Transverse colon (tissue), 4 donors: ENCODE results near the gene ZDHHC9. TPM values are rescaled to one million over a fixed set of nuclear protein-coding genes. Genes with fewer than 3 reads are reported as not detected.

Experiments used
- DNase-seq: peaks from one replicate; pipeline ENCODE4 v3.0.0-alpha.2; 2019
- H3K27ac ChIP-seq, 4 donors: fragments of 200-600 bp; sonication (generic); 2 replicates each; pipeline ENCODE4 v1.5.1; 2016 to 2018; ENCODE audit warnings: inconsistent platforms in 4 of 4
- H3K27me3 ChIP-seq: fragments of 200-600 bp; sonication (generic); 2 replicates; pipeline ENCODE4 v1.5.1; 2017; ENCODE audit warnings: inconsistent platforms
- H3K36me3 ChIP-seq, 4 donors: fragments of 200-600 bp; sonication (generic); 2 replicates each; pipeline ENCODE4 v1.5.1; 2017 to 2019; ENCODE audit warnings: inconsistent platforms in 4 of 4
- H3K4me1 ChIP-seq, 4 donors: fragments of 200-600 bp; sonication (generic); 2 replicates each; pipeline ENCODE4 v1.5.1; 2017 to 2020; ENCODE audit warnings: inconsistent platforms in 4 of 4
- H3K4me3 ChIP-seq, 4 donors: fragments of 200-600 bp; sonication (generic); 1 replicate in 1 of 4; 2 replicates in 3 of 4; pipeline versions ENCODE4 v1.5.1 to v1.6.1; 2017 to 2019; ENCODE audit warnings: inconsistent platforms in 4 of 4
- H3K9me3 ChIP-seq, 2 donors: fragments of 200-600 bp; sonication (generic); 2 replicates each; pipeline ENCODE4 v1.5.1; 2017 to 2019; ENCODE audit warnings: inconsistent platforms in 2 of 2
- CTCF ChIP-seq, 5 experiments: fragments of 200-600 bp in 3 of 5; fragments of 450-650 bp in 2 of 5; sonication (generic) in 3 of 5; IDR thresholded peaks; 1 replicate in 2 of 5; 2 replicates in 3 of 5; pipeline ENCODE4 v1.5.1; 2016 to 2017; ENCODE audit warnings: antibody characterized with exemption in 5 of 5, inconsistent platforms in 3 of 5, mild to moderate bottlenecking in 2 of 5, moderate library complexity in 1 of 5
- EP300 ChIP-seq: sonication (generic); formaldehyde crosslinking; IDR thresholded peaks from one replicate; pipeline ENCODE4 v1.6.1; 2017; ENCODE audit warnings: antibody characterized with exemption, low read depth
- POLR2A ChIP-seq: fragments of 450-650 bp; IDR thresholded peaks from one replicate; pipeline ENCODE4 v1.6.1; 2016; ENCODE audit warnings: antibody characterized with exemption, mild to moderate bottlenecking, moderate library complexity
- POLR2AphosphoS5 ChIP-seq, 3 donors: sonication (generic); formaldehyde crosslinking; IDR thresholded peaks; one replicate each; pipeline ENCODE4 v1.6.1; 2016; ENCODE audit warnings: antibody characterized with exemption in 3 of 3
- WGBS, 2 donors: methylation state at CpG; one replicate each; pipeline ENCODE4 v1.1.5; 2018; ENCODE audit warnings: low coverage in 1 of 2; 5-methylcytosine and 5-hydroxymethylcytosine counted together
- in situ Hi-C, 4 donors: fragments of 200-750 bp; cut with MboI; loops; one replicate each; pipeline versions ENCODE4 v1.15.0 to v1.15.1; 2017; ENCODE audit warnings: low sequenced_read_pairs in 3 of 4, low pct_ligation_motif_present in 1 of 4, low pct_unique_long_range_greater_than_20kb in 1 of 4
- intact Hi-C: fragments of 100-400 bp; cut with DNase I; formaldehyde crosslinking; loops from one replicate; pipeline ENCODE4 v1.15.1; 2023; ENCODE audit warnings: low total_unique reads
- total RNA-seq, 4 donors: library from RNA; depleted of rRNA; stranded (reverse); fragments of >200 nt; gene quantifications; one replicate each; pipeline ENCODE4 v1.1.0, GENCODE V29; 2016

Gene ZDHHC9
- total RNA-seq, 4 donors from 2014 or later = 9.2 to 60.2 (median 30.7) TPM

GRCh38 chrX:129791961-129792570 is 51.6 kb downstream of the ZDHHC9 start:
- DNase-seq = no peak
- intact Hi-C loops (no loop called here), in situ Hi-C loops (no loop called here)
- no peak for TF ChIP-seq POLR2AphosphoS5 (IDR thresholded peaks at IDR 0.05)
- no peak for TF ChIP-seq POLR2A
- no peak for TF ChIP-seq EP300
- no peak for TF ChIP-seq CTCF (IDR thresholded peaks at IDR 0.05)
- 75% methylated on average over 11 of the region's 11 CpGs; no CpG with 5 or more reads in 1 of the 2 donors for WGBS, 2 donors
- Histone ChIP-seq H3K27me3 (no peaks in the 10 kb centered on the region), H3K4me3 (no peak overlapping the region), H3K27ac (no peak overlapping the region), H3K36me3 (no peaks in the 10 kb centered on the region), H3K9me3 (no peaks in the 10 kb centered on the region), H3K4me1 (no peaks in the 10 kb centered on the region)

GRCh38 chrX:129791336-129791735 is 52.4 kb downstream of the ZDHHC9 start:
- WGBS, 2 donors = 77% methylated on average over 6 of the region's 8 CpGs; no CpG with 5 or more reads in 1 of the 2 donors
- in situ Hi-C loops = no loop called here
- no peak for DNase-seq
- Histone ChIP-seq H3K4me1 (no peaks in the 10 kb centered on the region), H3K36me3 (no peaks in the 10 kb centered on the region), H3K27me3 (no peaks in the 10 kb centered on the region), H3K27ac (no peak overlapping the region), H3K4me3 (no peak overlapping the region), H3K9me3 (no peaks in the 10 kb centered on the region)
- intact Hi-C loops = no loop called here
- TF ChIP-seq EP300 (no peak), CTCF (IDR thresholded peaks at IDR 0.05) (no peak), POLR2A (no peak), POLR2AphosphoS5 (IDR thresholded peaks at IDR 0.05) (no peak)

- Histone ChIP-seq H3K4me3 (no peak overlapping the region), H3K27ac (no peak overlapping the region), H3K9me3 (no peaks in the 10 kb centered on the region), H3K36me3 (no peaks in the 10 kb centered on the region), H3K27me3 (no peaks in the 10 kb centered on the region), H3K4me1 (no peaks in the 10 kb centered on the region)
- TF ChIP-seq EP300 (no peak), POLR2AphosphoS5 (IDR thresholded peaks at IDR 0.05) (no peak), CTCF (IDR thresholded peaks at IDR 0.05) (no peak), POLR2A (no peak)
- 89% methylated on average over 9 of the region's 9 CpGs; no CpG with 5 or more reads in 1 of the 2 donors for WGBS, 2 donors
- DNase-seq = no peak
- intact Hi-C loops = no loop called here
- in situ Hi-C loops = no loop called here
These were observed 52.9 kb downstream of the ZDHHC9 start for GRCh38 chrX:129790808-129791207.

GRCh38 chrX:129790146-129790545 is 53.5 kb downstream of the ZDHHC9 start:
- Histone ChIP-seq H3K27ac (no peak overlapping the region), H3K4me3 (no peak overlapping the region), H3K9me3 (no peaks in the 10 kb centered on the region), H3K27me3 (no peaks in the 10 kb centered on the region), H3K36me3 (no peaks in the 10 kb centered on the region), H3K4me1 (no peaks in the 10 kb centered on the region)
- in situ Hi-C loops (no loop called here), intact Hi-C loops (no loop called here)
- TF ChIP-seq EP300 (no peak), POLR2AphosphoS5 (IDR thresholded peaks at IDR 0.05) (no peak), POLR2A (no peak), CTCF (IDR thresholded peaks at IDR 0.05) (no peak)
- DNase-seq = no peak
- WGBS, 2 donors = 75 to 82% methylated on average over 3 of the region's 3 CpGs
